ENCODE data around the gene SPON1. TPM values are rescaled to one million over a fixed set of nuclear protein-coding genes. Genes with fewer than 3 reads are reported as not detected.
"Not testable (repeated sequence)": the region's sequence is repeated elsewhere in the genome, so short reads cannot be mapped to it uniquely, and the experiment has no call there.

The SPON1 gene
- polyA plus RNA-seq, 2 of the 4 experiments (the other 2 are of a cell fraction): not detected

DNA sequence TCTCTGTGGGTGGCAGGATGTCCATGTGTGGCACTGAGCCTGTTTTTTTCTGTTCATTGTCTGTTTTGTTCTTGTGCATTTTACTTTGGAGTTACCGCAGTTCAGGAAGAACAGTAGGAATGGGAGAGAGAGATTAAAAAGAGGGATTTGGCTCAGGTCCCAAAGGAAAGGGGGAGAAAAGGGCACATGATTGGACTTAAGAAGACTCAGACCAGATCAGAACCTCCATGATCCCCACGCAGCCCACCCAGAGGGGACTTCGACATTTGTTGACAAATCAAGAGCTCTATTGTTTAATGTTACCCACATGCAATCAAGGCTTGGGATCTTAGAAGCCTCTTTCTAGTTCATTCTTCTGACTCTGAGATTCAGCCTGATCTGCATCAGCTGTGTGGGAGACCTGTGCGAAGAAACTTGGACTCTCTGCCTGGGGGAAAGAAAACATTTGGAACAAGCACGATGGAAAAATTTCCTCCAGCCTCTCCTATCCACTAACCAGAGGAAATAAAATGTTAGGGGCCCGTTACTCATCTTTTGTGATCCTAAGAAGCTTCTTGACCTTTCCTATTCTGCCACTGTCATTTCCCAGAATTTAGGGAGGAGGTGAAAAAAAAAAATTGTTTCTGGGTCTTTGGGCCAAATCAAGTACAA lies 119.2 kb downstream of the SPON1 start (continued):
- TF ChIP-seq, protein P1, sequence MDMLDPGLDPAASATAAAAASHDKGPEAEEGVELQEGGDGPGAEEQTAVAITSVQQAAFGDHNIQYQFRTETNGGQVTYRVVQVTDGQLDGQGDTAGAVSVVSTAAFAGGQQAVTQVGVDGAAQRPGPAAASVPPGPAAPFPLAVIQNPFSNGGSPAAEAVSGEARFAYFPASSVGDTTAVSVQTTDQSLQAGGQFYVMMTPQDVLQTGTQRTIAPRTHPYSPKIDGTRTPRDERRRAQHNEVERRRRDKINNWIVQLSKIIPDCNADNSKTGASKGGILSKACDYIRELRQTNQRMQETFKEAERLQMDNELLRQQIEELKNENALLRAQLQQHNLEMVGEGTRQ (IDR thresholded peaks at IDR 0.05): no peak

DNA sequence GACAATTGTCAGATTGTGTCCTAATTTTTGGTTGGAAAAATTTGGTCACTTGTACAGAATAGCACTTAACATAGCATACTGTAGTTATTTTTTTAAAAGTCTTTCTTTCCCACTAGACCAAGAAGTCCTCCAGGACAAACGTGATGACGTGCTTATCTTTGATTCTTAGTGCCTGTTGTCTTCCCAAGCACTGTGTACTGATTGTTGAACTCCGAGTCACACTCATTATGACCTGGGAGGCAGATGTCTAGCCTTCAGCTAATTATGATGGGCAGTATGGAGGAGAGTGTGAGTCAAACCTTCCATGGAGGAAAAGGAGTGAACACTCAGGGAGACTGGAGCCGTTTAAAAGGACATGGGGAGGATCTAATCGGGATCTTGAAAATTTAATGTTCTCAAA lies 119.8 kb downstream of the SPON1 start:
- ATAC-seq: no peak
- no peak for TF ChIP-seq JUNB (IDR thresholded peaks at IDR 0.05)
- no peak for TF ChIP-seq MAZ (IDR thresholded peaks at IDR 0.05; ENCODE audit: borderline replicate concordance, low read depth, low read length)
- no peak for TF ChIP-seq HOXA7 (CRISPR knock-in tag; IDR thresholded peaks at IDR 0.05)
- TF ChIP-seq, protein P2, sequence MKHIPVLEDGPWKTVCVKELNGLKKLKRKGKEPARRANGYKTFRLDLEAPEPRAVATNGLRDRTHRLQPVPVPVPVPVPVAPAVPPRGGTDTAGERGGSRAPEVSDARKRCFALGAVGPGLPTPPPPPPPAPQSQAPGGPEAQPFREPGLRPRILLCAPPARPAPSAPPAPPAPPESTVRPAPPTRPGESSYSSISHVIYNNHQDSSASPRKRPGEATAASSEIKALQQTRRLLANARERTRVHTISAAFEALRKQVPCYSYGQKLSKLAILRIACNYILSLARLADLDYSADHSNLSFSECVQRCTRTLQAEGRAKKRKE (CRISPR knock-in tag; IDR thresholded peaks at IDR 0.05; ENCODE audit: low read depth): no peak
- TF ChIP-seq NFE2L2 (conservative IDR thresholded peaks at IDR 0.05; ENCODE audit: low read length): no peak
- TF ChIP-seq ZFP36 (IDR thresholded peaks at IDR 0.05; ENCODE audit: borderline replicate concordance, partially characterized antibody): no peak
- TF ChIP-seq EP300 (IDR thresholded peaks at IDR 0.05): no peak
- TF ChIP-seq, protein P3, sequence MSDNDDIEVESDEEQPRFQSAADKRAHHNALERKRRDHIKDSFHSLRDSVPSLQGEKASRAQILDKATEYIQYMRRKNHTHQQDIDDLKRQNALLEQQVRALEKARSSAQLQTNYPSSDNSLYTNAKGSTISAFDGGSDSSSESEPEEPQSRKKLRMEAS (IDR thresholded peaks at IDR 0.05): no peak
- no peak for TF ChIP-seq ZSCAN20 (CRISPR knock-in tag; IDR thresholded peaks at IDR 0.05)
- TF ChIP-seq KDM1A (IDR thresholded peaks at IDR 0.05; ENCODE audit: low read depth): no peak
- no peak for TF ChIP-seq HOXB13 (CRISPR knock-in tag; IDR thresholded peaks at IDR 0.05; ENCODE audit: low read depth)
- TF ChIP-seq GATA3 (IDR thresholded peaks at IDR 0.05; ENCODE audit: borderline replicate concordance): no peak
- TF ChIP-seq RNF2 (IDR thresholded peaks at IDR 0.05; ENCODE audit: borderline replicate concordance, low read depth): no peak
- TF ChIP-seq FOXS1 (CRISPR knock-in tag; IDR thresholded peaks at IDR 0.05): no peak
- TF ChIP-seq, protein P4, sequence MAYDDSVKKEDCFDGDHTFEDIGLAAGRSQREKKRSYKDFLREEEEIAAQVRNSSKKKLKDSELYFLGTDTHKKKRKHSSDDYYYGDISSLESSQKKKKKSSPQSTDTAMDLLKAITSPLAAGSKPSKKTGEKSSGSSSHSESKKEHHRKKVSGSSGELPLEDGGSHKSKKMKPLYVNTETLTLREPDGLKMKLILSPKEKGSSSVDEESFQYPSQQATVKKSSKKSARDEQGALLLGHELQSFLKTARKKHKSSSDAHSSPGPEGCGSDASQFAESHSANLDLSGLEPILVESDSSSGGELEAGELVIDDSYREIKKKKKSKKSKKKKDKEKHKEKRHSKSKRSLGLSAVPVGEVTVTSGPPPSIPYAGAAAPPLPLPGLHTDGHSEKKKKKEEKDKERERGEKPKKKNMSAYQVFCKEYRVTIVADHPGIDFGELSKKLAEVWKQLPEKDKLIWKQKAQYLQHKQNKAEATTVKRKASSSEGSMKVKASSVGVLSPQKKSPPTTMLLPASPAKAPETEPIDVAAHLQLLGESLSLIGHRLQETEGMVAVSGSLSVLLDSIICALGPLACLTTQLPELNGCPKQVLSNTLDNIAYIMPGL (CRISPR knock-in tag; IDR thresholded peaks at IDR 0.05; ENCODE audit: borderline replicate concordance): no peak
- TF ChIP-seq KDM5A (IDR thresholded peaks at IDR 0.05): no peak
- no peak for TF ChIP-seq CEBPB (IDR thresholded peaks at IDR 0.05)
- TF ChIP-seq, protein P5, sequence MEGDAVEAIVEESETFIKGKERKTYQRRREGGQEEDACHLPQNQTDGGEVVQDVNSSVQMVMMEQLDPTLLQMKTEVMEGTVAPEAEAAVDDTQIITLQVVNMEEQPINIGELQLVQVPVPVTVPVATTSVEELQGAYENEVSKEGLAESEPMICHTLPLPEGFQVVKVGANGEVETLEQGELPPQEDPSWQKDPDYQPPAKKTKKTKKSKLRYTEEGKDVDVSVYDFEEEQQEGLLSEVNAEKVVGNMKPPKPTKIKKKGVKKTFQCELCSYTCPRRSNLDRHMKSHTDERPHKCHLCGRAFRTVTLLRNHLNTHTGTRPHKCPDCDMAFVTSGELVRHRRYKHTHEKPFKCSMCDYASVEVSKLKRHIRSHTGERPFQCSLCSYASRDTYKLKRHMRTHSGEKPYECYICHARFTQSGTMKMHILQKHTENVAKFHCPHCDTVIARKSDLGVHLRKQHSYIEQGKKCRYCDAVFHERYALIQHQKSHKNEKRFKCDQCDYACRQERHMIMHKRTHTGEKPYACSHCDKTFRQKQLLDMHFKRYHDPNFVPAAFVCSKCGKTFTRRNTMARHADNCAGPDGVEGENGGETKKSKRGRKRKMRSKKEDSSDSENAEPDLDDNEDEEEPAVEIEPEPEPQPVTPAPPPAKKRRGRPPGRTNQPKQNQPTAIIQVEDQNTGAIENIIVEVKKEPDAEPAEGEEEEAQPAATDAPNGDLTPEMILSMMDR (IDR thresholded peaks at IDR 0.05): no peak
- no peak for TF ChIP-seq HOXB5 (CRISPR knock-in tag; IDR thresholded peaks at IDR 0.05)

DNA sequence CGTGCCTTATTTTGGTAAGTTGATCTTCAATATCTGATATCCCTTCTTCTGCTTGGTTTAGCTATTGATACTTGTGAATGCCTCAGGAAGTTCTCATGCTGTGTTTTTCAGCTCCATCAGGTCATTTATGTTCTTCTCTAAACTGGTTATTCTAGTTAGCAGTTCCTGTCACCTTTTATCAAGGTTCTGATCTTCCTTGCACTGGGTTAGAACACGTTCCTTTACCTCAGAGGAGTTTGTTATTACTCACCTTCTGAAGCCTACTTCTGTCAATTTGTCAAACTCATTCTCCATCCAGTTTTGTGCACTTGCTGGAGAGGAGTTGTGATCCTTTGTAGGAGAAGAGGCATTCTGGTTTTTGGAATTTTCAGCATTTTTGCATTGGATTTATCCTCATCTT lies 126.3 kb downstream of the SPON1 start:
- H3K4me3 ChIP-seq; H3K9me3 ChIP-seq; POLR2A ChIA-PET; H3K4me2 ChIP-seq; DNase-seq (ENCODE audit: low read depth in 1 of 2, low spot score in 1 of 2); H3K4me1 ChIP-seq; ATAC-seq; H3K27ac ChIP-seq; FAIRE-seq: not testable (repeated sequence)
- WGBS (ENCODE audit: missing lambda C conversion rate): 4% methylated on average over 2 of the region's 2 CpGs
- CTCF ChIA-PET: interaction anchor here (0.6 kb wide), 1 partner anchor 33 kb away, joined by 3 read pairs; no protein-coding TSS in a partner anchor

More for the DNA sequence above, 119.8 kb downstream of the SPON1 start:
- Histone ChIP-seq H3K4me3 (no peak overlapping the region), H3K4me2 (no peak overlapping the region), H3K27ac (no peak overlapping the region), H3K9me3 (0 out of 3 replicates have a peak, but pooled peaks cover 2% of the 10 kb centered on the region), H3K4me1 (no peaks in the 10 kb centered on the region)
- no peak for FAIRE-seq
- ChIA-PET CTCF (interaction anchor here (1.0 kb wide), 1 partner anchor 126 kb away, joined by 3 read pairs; no protein-coding TSS in a partner anchor), POLR2A (no interaction called here)
- WGBS (ENCODE audit: missing lambda C conversion rate): 6% methylated on average over 5 of the region's 5 CpGs
- DNase-seq (ENCODE audit: low read depth in 1 of 2, low spot score in 1 of 2): no peak

Data from A549 (cell line).